Measurements from ENCODE around the gene PKN3. TPM values are rescaled to one million over a fixed set of nuclear protein-coding genes. Genes with fewer than 3 reads are reported as not detected.

The PKN3 gene
- total and polyA plus RNA-seq, 2 of the 13 experiments (the other 11 are each of a cell fraction or from before 2014, with no cell fraction given) = 10.5 to 13.2 TPM

- TF ChIP-seq ZNF720 (CRISPR knock-in tag; IDR thresholded peaks at IDR 0.05) (no peak), ZNF883 (CRISPR knock-in tag; IDR thresholded peaks at IDR 0.05; ENCODE audit: not compliant biosample characterization) (peak; percentile 37), TAF1 (CRISPR knock-in tag; IDR thresholded peaks at IDR 0.05) (peak; percentile 29; the same call in 1 of the 2 replicates), ZBTB42 (CRISPR knock-in tag; IDR thresholded peaks at IDR 0.05) (0 out of 2 replicates have a peak, but pooled peaks have one; percentile 17), HNRNPK (IDR thresholded peaks at IDR 0.05; ENCODE audit: low read depth, low read length, poor library complexity, severe bottlenecking) (peak; percentile 59), ZNF276 (CRISPR knock-in tag; IDR thresholded peaks at IDR 0.05; ENCODE audit: low read depth) (peak; percentile 80), ZNF382 (CRISPR knock-in tag; IDR thresholded peaks at IDR 0.05; ENCODE audit: borderline replicate concordance) (no peak), ZNF788 (CRISPR knock-in tag; IDR thresholded peaks at IDR 0.05; ENCODE audit: borderline replicate concordance) (0 out of 2 replicates have a peak, but pooled peaks have one; percentile 33), RFXAP (CRISPR knock-in tag; IDR thresholded peaks at IDR 0.05; ENCODE audit: borderline replicate concordance) (no peak), ZNF777 (CRISPR knock-in tag; IDR thresholded peaks at IDR 0.05) (peak; percentile 39; the same call in 1 of the 2 replicates), MTF2 (CRISPR knock-in tag; IDR thresholded peaks at IDR 0.05; ENCODE audit: borderline replicate concordance) (peak; percentile 28; the same call in 1 of the 2 replicates), SOX5 (CRISPR knock-in tag; IDR thresholded peaks at IDR 0.05; ENCODE audit: borderline replicate concordance) (no peak), GABPA (IDR thresholded peaks at IDR 0.05; ENCODE audit: low read depth, low read length) (0 out of 2 replicates have a peak, but pooled peaks have one; percentile 31), GABPA (CRISPR knock-in tag; IDR thresholded peaks at IDR 0.05; ENCODE audit: low read depth) (0 out of 2 replicates have a peak, but pooled peaks have one; percentile 45), ZBTB7B (CRISPR knock-in tag; IDR thresholded peaks at IDR 0.05) (peak; percentile 52), MTA1 (CRISPR knock-in tag; IDR thresholded peaks at IDR 0.05; ENCODE audit: borderline replicate concordance) (0 out of 2 replicates have a peak, but pooled peaks have one; percentile 44), ZNF878 (CRISPR knock-in tag; IDR thresholded peaks at IDR 0.05) (peak; percentile 84; the same call in 1 of the 2 replicates), ARNT (IDR thresholded peaks at IDR 0.05) (no peak)
- TF ChIP-seq, protein P1, sequence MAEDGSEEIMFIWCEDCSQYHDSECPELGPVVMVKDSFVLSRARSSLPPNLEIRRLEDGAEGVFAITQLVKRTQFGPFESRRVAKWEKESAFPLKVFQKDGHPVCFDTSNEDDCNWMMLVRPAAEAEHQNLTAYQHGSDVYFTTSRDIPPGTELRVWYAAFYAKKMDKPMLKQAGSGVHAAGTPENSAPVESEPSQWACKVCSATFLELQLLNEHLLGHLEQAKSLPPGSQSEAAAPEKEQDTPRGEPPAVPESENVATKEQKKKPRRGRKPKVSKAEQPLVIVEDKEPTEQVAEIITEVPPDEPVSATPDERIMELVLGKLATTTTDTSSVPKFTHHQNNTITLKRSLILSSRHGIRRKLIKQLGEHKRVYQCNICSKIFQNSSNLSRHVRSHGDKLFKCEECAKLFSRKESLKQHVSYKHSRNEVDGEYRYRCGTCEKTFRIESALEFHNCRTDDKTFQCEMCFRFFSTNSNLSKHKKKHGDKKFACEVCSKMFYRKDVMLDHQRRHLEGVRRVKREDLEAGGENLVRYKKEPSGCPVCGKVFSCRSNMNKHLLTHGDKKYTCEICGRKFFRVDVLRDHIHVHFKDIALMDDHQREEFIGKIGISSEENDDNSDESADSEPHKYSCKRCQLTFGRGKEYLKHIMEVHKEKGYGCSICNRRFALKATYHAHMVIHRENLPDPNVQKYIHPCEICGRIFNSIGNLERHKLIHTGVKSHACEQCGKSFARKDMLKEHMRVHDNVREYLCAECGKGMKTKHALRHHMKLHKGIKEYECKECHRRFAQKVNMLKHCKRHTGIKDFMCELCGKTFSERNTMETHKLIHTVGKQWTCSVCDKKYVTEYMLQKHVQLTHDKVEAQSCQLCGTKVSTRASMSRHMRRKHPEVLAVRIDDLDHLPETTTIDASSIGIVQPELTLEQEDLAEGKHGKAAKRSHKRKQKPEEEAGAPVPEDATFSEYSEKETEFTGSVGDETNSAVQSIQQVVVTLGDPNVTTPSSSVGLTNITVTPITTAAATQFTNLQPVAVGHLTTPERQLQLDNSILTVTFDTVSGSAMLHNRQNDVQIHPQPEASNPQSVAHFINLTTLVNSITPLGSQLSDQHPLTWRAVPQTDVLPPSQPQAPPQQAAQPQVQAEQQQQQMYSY (CRISPR knock-in tag; IDR thresholded peaks at IDR 0.05) = peak; percentile 93
- TF ChIP-seq, protein P2, sequence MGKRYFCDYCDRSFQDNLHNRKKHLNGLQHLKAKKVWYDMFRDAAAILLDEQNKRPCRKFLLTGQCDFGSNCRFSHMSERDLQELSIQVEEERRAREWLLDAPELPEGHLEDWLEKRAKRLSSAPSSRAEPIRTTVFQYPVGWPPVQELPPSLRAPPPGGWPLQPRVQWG (CRISPR knock-in tag; IDR thresholded peaks at IDR 0.05; ENCODE audit: borderline replicate concordance, low read depth) = no peak
- TF ChIP-seq, protein P3, sequence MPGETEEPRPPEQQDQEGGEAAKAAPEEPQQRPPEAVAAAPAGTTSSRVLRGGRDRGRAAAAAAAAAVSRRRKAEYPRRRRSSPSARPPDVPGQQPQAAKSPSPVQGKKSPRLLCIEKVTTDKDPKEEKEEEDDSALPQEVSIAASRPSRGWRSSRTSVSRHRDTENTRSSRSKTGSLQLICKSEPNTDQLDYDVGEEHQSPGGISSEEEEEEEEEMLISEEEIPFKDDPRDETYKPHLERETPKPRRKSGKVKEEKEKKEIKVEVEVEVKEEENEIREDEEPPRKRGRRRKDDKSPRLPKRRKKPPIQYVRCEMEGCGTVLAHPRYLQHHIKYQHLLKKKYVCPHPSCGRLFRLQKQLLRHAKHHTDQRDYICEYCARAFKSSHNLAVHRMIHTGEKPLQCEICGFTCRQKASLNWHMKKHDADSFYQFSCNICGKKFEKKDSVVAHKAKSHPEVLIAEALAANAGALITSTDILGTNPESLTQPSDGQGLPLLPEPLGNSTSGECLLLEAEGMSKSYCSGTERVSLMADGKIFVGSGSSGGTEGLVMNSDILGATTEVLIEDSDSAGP (CRISPR knock-in tag; IDR thresholded peaks at IDR 0.05; ENCODE audit: borderline replicate concordance) = peak; percentile 70; the same call in 1 of the 2 replicates
- TF ChIP-seq, protein P4, sequence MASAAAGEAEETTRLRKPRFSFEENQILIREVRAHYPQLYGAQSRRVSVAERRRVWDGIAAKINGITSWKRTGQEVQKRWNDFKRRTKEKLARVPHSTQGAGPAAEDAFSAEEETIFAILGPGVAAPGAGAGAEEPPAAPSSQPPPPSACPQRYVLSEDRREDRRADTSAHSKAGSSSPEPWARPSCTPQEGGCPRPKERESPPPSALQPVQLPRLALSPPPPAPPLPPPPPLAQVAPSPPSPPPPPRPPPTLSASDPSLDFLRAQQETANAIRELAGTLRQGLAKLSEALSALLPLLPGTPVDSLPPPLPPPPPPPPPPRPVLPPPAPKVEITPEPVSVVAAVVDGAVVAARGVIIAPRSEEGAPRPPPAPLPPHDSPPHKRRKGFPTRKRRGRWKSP (CRISPR knock-in tag; IDR thresholded peaks at IDR 0.05) = peak; percentile 75
Observed at GRCh38 chr9:128702445-128702948, at the start of gene PKN3 (continued).
